GM18505 (cell line): ENCODE data around the gene KLC1.
A peak's percentile ranks its signal among the peaks of the same experiment; 100 is the strongest.
"Not testable (repeated sequence)": the region's sequence is repeated elsewhere in the genome, so short reads cannot be mapped to it uniquely, and the experiment has no call there.

Experiments used
- ATAC-seq: cut with Tn5 transposase; IDR thresholded peaks from one replicate; pipeline ENCODE4 v1.9.1; 2021; ENCODE audit not compliant: unreplicated experiment
- POLR2A ChIP-seq: IDR thresholded peaks from 4 replicates; pipeline ENCODE4 v1.6.1; 2011; ENCODE audit warnings: borderline replicate concordance; ENCODE audit not compliant: insufficient read depth, insufficient read length; ENCODE audit errors: extremely low read depth

Gene KLC1

GRCh38 chr14:103628684-103629502 is at the start of gene KLC1:
Gene KLC1, plus strand, starts transcription at chr14:103629211. Its CDS starts 25,354 bp downstream, at chr14:103654565.
- TF ChIP-seq POLR2A, result peak; percentile 75
- peak; percentile 60 for ATAC-seq

- ATAC-seq, result no peak
- no peak for TF ChIP-seq POLR2A
Measured at GRCh38 chr14:103581206-103581605, 47.8 kb upstream of the KLC1 start.

- ATAC-seq, result no peak
Measured at GRCh38 chr14:103581954-103582703, 46.9 kb upstream of the KLC1 start.

GRCh38 chr14:103584326-103584915 is 44.6 kb upstream of the KLC1 start:
- TF ChIP-seq POLR2A, result no peak
- no peak for ATAC-seq

More at GRCh38 chr14:103581954-103582703, 46.9 kb upstream of the KLC1 start:
- no peak for TF ChIP-seq POLR2A

GRCh38 chr14:103593577-103593976 is 35.4 kb upstream of the KLC1 start:
- no peak for ATAC-seq
- no peak for TF ChIP-seq POLR2A

- TF ChIP-seq POLR2A, result no peak
- ATAC-seq, result no peak
Measured at GRCh38 chr14:103594265-103594664, 34.7 kb upstream of the KLC1 start.

GRCh38 chr14:103597623-103598377 is 31.2 kb upstream of the KLC1 start:
- ATAC-seq, result no peak
- no peak for TF ChIP-seq POLR2A

GRCh38 chr14:103600503-103600902 is 28.5 kb upstream of the KLC1 start:
- TF ChIP-seq POLR2A, result no peak
- ATAC-seq, result no peak

- no peak for TF ChIP-seq POLR2A
- ATAC-seq, result no peak
Measured at GRCh38 chr14:103604620-103605019, 24.4 kb upstream of the KLC1 start.

- no peak for TF ChIP-seq POLR2A
- ATAC-seq, result peak; percentile 71
Measured at GRCh38 chr14:103606963-103607668, 21.9 kb upstream of the KLC1 start.

- ATAC-seq, result peak; percentile 24
- TF ChIP-seq POLR2A, result no peak
Measured at GRCh38 chr14:103607822-103608221, 21.2 kb upstream of the KLC1 start.

GRCh38 chr14:103609081-103609480 is 19.9 kb upstream of the KLC1 start:
- not testable (repeated sequence) for ATAC-seq
